NB4 (cell line): ENCODE measurements around the gene CALM3.

ENCODE experiments used
- POLR2A ChIP-seq: IDR thresholded peaks from 2 replicates; pipeline ENCODE4 v1.6.1; 2011; ENCODE audit warnings: mild to moderate bottlenecking; ENCODE audit not compliant: insufficient read length; ENCODE audit errors: extremely low read depth
- TF ChIP-seq, protein P1 (sequence below): IDR thresholded peaks from one replicate; pipeline ENCODE4 v1.5.1; 2012; ENCODE audit warnings: low read depth, low read length
- TF ChIP-seq, protein P2 (sequence below): IDR thresholded peaks from 2 replicates; pipeline ENCODE4 v1.6.1; 2011; ENCODE audit warnings: low read depth, low read length

DNA sequence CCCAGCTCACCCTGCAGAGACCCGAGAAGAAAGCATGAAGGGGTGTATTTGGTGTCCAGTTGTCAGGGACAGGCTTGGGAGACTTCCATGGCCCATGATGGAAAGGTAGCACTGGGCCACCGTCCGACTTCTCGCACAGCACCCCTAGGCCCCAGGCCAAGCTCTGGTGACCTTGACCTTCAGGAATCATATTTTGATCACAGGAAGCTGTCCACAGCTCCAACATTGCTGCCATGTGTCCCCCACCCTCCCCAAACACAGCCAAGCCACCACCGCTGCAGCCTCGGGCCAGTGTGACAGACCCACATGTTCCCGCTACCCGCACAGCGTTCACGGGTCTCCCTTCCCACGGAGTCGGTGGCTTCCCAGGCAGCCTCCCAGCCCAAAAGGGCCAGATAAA, 24.6 kb downstream of the CALM3 start:
- TF ChIP-seq, protein P1, sequence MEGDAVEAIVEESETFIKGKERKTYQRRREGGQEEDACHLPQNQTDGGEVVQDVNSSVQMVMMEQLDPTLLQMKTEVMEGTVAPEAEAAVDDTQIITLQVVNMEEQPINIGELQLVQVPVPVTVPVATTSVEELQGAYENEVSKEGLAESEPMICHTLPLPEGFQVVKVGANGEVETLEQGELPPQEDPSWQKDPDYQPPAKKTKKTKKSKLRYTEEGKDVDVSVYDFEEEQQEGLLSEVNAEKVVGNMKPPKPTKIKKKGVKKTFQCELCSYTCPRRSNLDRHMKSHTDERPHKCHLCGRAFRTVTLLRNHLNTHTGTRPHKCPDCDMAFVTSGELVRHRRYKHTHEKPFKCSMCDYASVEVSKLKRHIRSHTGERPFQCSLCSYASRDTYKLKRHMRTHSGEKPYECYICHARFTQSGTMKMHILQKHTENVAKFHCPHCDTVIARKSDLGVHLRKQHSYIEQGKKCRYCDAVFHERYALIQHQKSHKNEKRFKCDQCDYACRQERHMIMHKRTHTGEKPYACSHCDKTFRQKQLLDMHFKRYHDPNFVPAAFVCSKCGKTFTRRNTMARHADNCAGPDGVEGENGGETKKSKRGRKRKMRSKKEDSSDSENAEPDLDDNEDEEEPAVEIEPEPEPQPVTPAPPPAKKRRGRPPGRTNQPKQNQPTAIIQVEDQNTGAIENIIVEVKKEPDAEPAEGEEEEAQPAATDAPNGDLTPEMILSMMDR: no peak
- TF ChIP-seq, protein P2, sequence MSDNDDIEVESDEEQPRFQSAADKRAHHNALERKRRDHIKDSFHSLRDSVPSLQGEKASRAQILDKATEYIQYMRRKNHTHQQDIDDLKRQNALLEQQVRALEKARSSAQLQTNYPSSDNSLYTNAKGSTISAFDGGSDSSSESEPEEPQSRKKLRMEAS: no peak
- TF ChIP-seq POLR2A: no peak
